NCI-H460 (cell line): Measurements from ENCODE around the gene COL15A1. TPM values are rescaled to one million over a fixed set of nuclear protein-coding genes. Genes with fewer than 3 reads are reported as not detected.

Experiments
- DNase-seq: peaks from one replicate; pipeline ENCODE4 v3.0.0-alpha.2; 2016; ENCODE audit warnings: low read depth; ENCODE audit errors: extremely low read depth
- total RNA-seq: library from RNA; depleted of rRNA; stranded (reverse); fragments of >200 nt; shearing (Covaris generic); gene quantifications from 2 replicates; pipeline ENCODE4 v1.2.3, GENCODE V29; 2014

COL15A1 gene
- total RNA-seq, 1 experiment from 2014 or later: 1.0 TPM

- peak; percentile 88 for DNase-seq
Observed at GRCh38 chr9:98989036-98990000, 45.6 kb downstream of the COL15A1 start.

GRCh38 chr9:98990181-98990870 lies 46.6 kb downstream of the COL15A1 start:
- no peak for DNase-seq

DNA sequence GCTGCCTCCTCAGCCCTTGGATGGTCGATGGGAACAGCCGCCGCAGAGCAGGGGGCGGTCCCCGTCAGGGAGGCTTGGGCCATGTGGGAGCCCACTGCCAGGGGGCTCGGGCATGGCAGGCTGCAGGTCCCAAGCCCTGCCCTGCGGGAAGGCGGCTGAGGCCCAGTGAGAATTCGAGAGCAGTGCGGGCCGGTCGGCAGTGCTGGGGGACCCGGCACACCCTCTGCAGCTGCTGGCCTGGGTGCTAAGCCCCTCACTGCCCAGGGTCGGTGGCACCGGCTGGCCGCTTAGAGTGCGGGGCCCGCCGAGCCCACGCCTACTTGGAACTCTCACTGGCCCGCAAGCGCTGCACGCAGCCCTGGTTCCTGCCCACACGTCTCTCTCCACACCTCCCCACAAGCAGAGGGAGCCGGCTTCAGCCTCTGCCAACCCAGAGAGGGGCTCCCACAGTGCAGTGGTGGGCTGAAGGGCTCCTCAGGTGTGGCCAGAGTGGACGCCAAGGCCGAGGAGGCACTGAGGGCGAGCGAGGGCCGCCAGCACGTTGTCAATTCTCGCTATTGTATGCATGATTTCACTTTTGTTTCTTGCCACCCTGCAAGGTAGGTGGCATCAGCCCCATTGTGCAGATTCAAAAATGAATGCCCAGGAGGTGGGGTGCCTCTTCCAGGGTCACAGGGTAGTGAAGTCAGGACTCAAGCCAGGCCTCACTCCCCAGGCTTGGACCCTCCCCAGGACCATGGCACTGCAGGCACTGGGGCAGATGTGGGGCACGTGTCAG lies 48.6 kb downstream of the COL15A1 start:
- no peak for DNase-seq

- DNase-seq: no peak
Observed at GRCh38 chr9:98992885-98993569, 49.3 kb downstream of the COL15A1 start.

- no peak for DNase-seq
Observed at GRCh38 chr9:98993570-98993945, 49.9 kb downstream of the COL15A1 start.

DNA sequence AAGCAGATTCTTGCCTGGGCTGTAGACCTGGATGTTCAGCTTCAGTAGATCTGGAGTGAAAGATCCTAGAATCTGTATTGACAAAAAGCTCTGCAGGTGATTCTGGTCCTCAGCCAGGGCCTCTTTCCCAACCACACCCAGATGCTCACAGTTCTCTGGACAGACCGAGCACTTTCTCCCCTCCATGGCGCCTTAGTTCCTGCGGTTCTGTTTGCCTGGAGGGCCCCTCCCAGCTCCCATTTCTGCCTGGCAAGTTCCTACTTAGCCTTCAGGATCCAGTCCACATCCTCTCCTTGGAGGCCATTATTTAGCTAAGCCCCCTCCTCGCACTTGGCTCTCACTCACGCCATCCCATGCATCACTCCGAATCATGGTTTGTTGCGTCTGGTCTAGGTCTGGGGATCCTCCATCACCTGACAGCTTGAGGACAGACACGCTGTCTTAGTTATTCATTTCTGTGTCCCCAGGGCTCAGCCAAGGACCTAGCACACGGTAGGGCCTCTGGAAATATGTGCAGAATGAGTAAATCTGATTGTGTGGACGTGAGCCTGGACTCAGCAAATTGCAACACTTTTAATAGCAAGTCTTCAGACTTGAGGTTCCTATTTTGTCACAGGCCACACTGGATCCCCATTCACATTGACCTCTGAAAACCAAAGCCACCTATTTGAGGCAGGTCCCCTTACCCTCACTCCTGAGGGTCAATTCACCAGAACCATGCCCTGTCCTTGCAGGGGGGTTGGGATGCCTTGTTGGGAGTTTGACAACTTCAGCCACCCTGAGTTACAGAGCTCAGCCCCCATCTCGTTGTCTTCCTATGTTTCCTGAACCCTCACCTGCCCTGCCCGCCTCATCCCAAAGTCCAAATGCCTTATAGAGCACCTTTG lies 50.7 kb downstream of the COL15A1 start:
- no peak for DNase-seq

DNA sequence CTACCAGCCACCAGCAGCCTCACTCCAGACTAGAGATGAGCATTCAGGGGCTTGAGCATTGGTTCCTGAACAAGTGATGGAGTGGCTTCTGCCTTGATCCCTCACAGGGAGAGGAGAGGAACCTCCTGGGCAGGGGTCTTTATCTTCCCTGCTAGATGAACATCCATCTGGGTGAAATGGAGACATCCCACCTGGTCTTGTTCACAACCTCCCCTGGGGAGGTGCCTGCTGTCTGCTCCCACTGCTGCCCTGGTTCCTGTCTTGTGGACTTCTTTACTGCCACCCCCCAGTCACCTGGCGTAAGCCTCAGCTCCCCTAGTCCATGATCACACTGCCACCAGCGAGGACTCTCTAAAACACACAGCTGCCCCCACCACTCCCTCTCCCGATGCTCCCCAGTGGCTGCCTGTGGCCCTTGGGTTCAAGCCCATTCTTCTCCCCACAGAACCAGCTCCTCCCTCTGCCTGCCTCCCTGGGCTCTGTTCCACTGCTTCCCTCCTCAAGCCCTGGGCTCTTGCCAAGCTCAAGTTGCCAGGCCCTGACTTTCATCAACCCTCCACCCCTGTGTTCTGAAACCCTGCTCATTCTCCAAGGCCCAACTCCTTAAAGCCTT lies 51.5 kb downstream of the COL15A1 start:
- DNase-seq: no peak

- no peak for DNase-seq
Observed at GRCh38 chr9:98995971-98996504, 52.3 kb downstream of the COL15A1 start.

DNA sequence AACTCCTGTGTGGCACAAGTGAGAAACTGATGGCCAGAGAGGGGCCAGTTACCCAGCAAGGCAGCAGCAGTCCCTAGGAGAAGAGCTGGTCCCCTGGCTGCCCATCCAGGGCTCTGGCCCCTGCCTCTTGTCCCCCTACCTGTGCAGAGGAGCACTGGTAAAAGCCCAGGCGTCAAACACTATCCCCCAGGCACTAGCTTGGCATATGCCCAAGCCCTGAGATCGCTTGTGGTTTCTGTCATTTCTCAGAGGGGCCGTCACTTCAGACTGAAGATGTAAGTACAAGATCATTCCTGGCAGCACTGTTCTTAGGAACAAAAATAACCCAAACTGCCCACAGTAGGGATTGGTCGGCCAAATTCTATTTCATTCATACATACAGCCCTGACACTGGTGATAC lies 53.9 kb downstream of the COL15A1 start:
- no peak for DNase-seq

GRCh38 chr9:98998441-98999151 lies 54.9 kb downstream of the COL15A1 start:
- peak; percentile 57 for DNase-seq

GRCh38 chr9:98999152-98999525 lies 55.4 kb downstream of the COL15A1 start:
- no peak for DNase-seq

DNA sequence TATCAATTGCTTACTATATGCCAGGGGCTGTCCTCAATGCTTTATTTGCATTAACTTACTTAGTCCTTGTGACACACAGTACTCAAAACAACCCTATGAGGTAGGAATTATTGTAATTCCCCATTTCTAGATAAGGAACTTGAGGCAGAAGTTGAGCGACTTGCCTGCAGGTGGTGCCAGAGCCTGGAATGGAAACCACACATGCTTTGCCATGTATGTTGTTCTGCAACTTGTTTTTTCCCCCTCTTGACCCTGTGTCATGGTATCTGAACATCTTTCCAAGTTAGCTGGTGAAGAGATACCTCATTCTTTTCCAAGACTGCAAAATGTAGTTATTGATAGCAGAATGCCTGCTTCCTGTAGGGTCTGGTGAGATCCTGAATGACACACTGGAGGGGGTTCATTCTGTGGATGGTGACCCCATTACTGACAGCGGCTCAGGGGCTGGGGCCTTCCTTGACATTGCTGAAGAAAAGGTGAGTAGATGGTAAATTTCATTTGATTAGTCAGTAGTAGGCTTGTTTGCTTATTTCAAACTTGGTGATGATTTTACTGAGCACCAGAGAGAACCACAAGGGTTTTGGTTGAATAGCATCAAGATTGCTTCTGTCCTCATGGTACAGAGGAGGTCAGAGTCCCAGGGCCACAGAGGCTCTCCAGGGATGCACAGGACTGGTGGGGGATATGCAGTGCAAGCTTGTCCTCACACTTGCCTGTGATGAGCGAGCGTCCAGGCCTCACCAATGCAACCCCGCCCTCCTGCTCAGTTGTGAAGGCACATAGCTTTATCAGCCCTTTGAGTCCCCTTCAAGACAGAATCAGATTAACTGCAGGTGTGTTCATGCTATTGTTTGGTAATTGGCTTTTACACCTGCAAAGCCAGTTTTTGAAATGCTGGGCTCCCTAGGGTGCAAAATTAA lies 57.0 kb downstream of the COL15A1 start:
- peak; percentile 71 for DNase-seq

DNA sequence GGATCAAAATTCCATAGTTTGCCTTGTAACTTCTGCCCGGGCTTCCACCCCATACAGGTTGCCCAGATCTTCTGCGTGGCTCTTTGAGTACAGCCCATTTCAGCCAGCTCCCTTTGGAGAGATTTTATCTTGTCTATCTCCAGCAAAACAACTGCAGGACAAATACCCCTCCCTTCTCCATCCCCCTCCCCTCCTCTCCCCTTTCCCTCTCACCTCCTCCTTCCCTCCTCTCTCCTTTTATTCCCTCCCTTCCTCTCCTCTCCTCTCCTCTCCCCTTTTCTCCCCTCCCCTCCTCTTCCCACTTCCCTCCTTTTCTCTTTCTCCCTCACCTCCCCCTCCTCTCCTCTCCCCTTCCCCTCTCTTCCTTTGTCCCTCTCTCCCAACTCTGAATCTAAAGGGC lies 58.2 kb downstream of the COL15A1 start:
- no peak for DNase-seq

GRCh38 chr9:99002706-99003105 lies 59.0 kb downstream of the COL15A1 start:
- DNase-seq: no peak

GRCh38 chr9:99003308-99003707 lies 59.6 kb downstream of the COL15A1 start:
- no peak for DNase-seq

DNA sequence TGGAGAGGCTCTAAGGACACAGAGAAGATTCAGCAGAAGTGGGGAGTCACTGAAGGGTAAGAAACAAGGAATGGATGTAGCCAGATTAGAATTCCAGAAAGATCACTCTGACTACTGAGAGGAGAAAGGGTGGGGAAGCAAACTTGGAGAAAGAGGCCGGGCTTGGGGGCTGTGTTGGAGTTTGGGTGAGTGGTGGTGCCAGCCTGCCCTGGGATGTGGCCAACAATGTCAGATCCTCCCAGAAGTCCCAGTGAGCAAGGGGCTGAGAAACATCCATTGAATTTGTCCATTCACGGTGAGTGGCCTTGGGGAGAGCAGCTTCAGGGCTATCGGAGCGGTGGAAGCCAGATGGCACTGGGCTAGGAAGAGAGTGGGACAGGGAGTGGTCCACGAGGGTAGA lies 60.4 kb downstream of the COL15A1 start:
- DNase-seq: no peak
